ENCODE measurements around the gene ASTL.
"Not testable (repeated sequence)": the region's sequence is repeated elsewhere in the genome, so short reads cannot be mapped to it uniquely, and the experiment has no call there.

The ASTL gene

GRCh38 chr2:96146153-96146880 lies 8.0 kb upstream of the ASTL start:
- no peak for DNase-seq (ENCODE audit: low spot score)

DNA sequence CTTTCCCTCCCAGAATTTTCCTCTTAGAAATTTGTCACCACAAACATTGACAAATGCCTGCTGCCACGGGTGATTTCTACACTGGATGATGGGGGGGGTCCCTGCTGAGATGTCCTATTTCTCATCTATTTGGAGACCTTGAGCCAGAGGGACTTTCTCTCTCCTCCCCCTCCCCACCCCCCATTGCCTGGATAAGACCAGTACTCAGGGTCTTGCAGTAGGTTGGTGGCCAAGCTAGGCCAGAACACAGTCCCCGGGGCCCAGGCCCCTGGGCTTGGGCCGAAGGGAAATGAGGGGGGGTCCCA lies 7.5 kb upstream of the ASTL start:
- no peak for DNase-seq (ENCODE audit: low spot score)

DNA sequence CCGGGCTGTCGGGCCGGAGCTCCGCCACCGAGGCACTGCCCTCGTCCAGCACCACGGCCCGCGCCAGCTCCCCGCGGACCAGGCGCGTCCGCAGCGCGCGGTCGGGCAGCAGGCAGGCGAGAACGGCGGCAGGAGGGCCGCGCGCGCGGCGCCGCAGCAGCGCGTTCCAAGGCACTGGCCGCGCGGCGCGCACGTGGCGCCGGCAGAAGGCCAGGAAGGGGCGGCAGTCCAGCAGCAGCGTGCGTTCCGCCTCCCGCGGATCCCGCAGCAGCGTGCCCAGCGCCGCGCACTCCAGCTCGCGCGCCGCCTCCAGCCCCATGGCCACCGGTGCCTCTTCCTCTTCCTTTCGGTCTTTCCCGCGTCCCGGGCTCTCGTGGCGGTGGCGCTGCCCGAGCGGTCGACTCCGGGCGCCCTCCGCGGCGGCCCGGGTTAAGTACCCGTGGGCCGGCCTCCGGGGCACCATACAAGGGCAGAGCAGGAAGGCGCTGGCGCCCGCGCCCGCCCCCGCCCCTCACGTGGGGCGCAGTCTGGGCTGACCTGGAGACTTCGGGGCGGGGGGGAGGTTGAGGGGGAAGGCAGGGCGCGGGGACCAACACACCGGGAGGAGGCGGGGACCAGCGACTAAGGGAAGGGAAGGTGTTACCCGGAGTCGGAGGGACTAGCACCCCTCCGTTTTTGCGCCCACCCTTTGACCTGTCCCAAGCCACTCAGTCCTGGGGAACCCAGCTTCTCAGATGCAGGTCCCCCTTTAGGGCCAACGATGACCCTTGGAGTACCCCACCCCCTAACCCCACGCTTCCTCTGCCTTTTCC lies 6.9 kb upstream of the ASTL start, which contains the start of gene DUSP2:
Gene DUSP2 (minus strand): TSS at position 405 of the 812 bp plus-strand sequence. CDS start 86 bp downstream, at position 319.
- DNase-seq (ENCODE audit: low spot score) = peak; percentile 55

DNA sequence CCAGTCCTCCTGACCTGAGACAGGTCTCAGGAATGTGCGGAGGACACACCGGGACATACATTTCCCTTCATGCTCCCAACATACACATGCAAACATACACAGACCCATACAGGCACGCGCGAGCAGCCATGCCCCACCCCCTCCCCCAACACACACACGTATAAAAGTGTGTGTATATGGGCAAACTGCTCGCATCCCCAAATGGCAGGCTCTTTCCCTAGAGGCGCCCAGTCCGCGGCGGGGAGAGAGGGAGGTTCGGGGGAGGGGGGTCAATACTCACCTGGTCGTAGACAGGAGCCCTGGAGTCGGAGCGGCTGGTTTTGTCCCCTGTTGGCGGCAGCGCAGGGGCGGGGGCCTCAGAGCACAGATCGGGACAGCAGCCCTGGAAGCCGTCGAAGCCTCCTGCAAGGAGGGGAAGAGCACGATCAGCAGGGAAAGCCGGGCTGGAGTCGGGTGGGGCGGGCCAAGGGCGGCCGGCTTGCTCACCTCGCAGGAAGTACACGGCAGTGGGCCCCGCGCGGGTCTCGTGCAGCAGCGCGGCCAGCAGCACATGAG lies 6.3 kb upstream of the ASTL start:
- DNase-seq (ENCODE audit: low spot score) = no peak

DNA sequence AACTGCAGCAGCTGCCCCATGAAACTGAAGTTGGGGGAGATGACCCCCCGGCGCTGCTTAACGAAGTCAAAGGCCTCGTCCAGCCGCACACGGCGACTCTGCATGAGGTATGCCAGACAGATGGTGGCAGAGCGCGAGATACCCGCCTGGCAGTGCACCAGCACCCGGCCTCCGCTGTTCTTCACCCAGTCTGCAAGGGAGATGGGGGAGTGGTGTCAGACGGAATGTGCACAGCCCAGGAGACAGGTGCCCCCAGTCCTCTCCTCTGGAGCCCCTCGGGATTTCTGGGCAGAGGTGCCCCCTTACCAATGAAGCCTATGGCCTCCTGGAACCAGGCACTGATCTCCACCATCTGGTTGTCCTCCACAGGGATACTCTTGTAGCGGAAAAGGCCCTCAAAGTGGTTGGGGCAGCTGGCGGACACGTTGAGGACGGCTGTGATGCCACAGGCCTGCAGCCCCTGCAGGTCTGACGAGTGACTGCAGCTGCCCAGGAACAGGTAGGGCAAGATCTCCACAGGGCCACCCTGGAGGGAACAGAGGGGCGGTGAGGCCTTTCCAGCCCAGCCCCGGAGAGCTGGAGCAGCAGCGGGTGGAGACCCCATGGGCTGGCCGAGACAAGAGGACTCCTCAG lies 5.7 kb upstream of the ASTL start:
- no peak for DNase-seq (ENCODE audit: low spot score)

GRCh38 chr2:96143231-96143847 lies 5.0 kb upstream of the ASTL start:
- no peak for DNase-seq (ENCODE audit: low spot score)

DNA sequence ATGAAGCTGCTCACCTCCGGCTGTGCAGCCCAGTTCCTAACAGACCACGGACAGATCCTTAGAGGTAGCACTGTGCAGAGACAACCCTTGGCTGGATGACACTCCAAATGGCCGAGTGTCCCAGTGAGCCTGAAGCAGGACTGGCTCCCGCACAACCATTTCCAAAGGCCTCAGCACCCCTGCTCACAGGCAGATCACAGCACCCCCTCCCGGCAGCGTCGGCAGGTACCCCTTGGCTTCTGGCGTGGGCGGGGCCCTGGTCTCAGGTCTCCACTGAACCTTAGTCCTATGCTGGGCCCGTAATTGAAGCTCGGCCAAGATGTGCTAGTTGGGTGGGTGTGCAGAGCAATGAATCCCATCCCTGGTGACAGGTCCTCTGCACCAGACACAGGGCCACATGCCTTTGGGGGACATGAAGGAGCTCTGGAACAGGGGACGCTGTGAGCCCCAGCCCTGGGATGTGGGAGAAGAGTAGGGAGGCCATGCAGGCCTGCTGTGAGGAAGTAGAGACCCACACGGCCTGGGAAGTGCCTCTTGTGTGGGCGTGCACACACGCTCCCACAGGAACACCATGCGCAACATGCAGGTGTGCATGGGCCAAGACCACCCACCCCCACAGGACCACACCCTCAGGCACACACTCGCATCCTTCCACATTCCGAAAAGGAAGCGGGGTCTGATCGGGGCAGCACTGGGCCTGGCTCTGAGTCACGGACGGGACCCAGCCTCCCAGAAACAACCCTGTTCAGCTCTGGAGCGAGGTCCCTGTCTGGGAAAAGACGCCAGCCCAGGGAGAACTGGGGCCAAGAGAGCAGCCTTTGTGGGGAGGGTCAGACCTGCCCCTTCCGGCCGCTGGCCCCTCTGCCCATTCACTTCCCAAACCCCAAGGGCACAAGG lies 4.2 kb upstream of the ASTL start:
- DNase-seq (ENCODE audit: low spot score) = no peak

DNA sequence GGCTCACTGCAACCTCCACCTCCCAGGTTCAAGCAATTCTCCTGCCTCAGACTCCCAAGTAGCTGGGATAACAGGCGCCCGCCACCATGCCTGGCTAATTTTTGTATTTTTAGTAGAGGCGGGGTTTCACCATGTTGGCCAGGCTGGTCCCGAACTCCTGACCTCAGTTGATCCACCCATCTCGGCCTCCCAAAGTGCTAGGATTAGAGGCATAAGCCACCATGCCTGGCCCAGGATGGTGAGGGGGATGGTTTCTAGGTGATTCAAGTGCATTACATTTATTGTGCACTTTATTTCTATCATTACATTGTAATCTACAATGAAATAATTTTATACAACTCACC lies 3.3 kb upstream of the ASTL start:
- DNase-seq (ENCODE audit: low spot score) = not testable (repeated sequence)

- no peak for DNase-seq (ENCODE audit: low spot score)
Observed at GRCh38 chr2:96140941-96141623, 2.8 kb upstream of the ASTL start.

GRCh38 chr2:96139181-96139758 lies 968 bp upstream of the ASTL start:
- no peak for DNase-seq (ENCODE audit: low spot score)

- no peak for DNase-seq (ENCODE audit: low spot score)
Observed at GRCh38 chr2:96137321-96138178, 752 bp downstream of the ASTL start.

- no peak for DNase-seq (ENCODE audit: low spot score)
Observed at GRCh38 chr2:96136129-96136720, 2.1 kb downstream of the ASTL start.

DNA sequence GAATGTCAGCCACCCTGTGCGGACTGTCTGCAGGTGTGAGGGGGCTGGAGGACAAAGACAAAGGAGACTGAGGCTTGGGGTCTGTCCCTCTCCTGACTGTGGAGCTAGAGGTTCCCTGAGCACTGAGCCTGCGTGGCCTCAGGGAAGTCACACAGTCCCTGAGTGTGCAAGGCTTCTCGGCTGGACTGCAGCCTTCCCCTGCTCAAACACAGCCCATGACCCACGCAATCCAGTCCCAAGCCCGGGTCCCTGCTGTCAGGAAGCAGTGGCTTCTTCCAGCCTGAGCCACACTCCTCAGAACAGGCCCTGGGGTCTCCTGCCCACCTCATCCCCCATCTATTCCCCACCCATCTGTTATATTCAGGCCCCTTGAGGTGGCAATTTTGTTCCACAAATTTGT lies 2.7 kb downstream of the ASTL start:
- no peak for DNase-seq (ENCODE audit: low spot score)

DNA sequence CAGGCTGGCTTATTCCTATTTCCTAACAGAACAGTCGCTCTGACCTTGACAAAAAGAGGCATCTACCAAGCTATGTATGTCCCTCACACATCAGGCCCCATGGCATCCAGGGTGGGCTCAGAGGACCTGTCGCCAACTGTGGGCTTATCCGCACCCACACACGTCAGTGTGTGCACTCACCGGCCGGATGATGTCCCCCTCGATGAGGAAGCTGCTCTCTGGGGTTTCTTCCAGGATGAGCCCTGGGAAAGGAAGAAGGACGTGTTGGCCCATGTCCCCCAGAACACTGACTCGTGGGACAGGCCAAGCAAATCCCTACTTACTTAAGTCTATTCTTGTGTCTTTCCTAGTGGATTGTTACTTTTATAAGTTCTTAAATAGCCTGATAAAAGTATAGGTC lies 3.1 kb downstream of the ASTL start:
- DNase-seq (ENCODE audit: low spot score) = no peak

DNA sequence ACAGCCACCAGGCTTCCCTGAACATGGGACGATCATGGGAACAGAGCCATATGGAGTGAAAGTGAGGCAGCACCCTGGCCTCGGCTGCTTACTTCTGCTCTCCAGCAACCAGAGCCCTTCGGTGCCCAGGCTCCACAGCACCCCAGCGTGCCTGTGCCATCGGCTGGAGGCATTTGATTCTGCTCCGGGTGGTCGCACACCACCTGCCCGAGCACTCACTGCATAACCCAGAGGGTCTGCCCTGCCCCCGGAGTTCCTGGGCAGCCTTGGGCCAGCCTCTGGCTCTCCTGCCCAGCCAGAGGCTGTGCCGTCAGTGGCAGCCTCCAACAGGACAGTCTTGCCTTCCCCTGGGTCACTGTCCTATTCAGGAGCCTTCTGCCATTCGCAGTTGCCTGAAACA lies 3.9 kb downstream of the ASTL start:
- DNase-seq (ENCODE audit: low spot score) = no peak

DNA sequence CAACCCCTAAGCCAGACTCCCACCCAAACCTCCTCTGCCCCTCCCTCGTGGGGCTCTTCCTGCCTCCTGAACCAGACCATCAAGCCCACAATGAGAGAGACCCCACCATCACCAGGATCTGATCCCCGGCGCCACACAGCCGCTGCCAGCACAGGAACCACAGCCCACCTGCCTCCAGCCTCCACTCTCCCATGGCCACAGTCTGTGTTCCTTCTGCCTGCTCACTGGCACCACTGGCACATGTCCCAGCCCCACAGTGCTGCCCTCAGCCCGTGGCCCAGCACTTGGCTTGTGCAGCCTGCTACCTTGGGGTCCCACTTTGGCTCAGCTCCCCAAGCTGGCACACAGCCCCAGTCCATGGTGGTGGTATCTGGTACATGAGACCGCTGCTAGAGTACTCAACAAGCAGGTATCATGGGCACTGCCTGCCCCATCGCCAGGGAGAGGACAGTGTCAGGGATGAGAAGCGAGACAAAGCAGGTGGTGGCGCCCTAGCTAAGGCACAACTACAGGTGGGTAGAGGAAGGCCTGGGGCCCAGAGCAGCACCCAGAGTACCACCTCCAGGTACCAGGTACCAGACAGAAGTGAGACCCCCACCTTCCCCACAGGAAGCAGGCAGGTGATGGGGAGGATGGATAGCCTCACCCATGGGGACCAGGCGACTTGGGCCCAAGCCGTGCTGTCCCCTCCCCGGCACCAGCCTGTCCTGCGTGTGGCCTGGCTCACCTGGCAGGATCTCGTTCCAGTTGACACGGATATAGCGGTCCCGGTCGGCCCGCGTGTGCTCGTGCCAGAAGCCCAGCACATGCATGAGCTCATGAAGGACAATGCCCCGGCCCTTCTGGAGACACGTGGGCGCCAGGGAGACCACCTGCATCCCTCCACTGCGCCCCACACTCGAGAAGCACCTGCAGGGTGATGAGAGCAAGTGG lies 6.2 kb downstream of the ASTL start:
- DNase-seq (ENCODE audit: low spot score) = no peak

DNA sequence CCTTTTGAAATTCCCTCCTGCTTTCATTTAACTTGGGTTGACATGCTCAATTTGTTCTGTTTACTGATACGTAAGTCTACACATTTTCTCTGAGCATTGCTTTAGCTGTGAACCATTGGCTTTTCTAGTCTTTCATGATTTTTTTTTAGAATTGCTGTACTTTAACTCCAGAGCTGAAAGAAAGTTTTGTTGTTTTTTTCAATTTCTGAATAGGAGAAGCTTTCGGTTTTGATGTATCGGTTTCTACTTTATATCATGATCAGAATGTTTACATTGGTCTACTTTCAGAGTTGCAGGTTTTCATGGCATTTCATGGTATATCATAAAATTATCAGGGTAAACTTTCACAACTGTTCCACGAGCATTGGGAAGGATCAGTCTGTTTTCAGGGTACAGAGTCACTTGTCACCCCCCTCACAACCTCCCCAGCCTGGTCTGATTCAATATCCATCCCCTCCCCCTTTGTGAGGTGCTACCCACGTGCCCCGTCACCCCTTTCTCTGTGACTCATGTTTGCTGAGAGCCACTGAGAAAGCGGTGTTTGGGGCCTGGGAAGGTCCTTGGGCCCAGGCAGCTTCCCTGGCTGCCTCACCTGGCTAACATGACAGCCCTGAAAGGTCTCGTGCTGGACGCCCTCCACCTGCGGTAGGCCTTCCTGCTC lies 7.0 kb downstream of the ASTL start:
- no peak for DNase-seq (ENCODE audit: low spot score)
